Uterus (tissue), 2 donors: ENCODE data around the gene ST7.

Experiments
- CTCF ChIP-seq, 4 experiments: fragments of 200-600 bp in 2 of 4; fragments of 450-650 bp in 2 of 4; sonication (generic) in 2 of 4; IDR thresholded peaks; one replicate each; pipeline ENCODE4 v1.5.1; 2016 to 2019; ENCODE audit warnings: antibody characterized with exemption in 4 of 4, mild to moderate bottlenecking in 2 of 4, moderate library complexity in 1 of 4
- POLR2A ChIP-seq, 2 donors: fragments of 450-650 bp; IDR thresholded peaks; one replicate each; pipeline ENCODE4 v1.6.1; 2016; ENCODE audit warnings: antibody characterized with exemption in 2 of 2, mild to moderate bottlenecking in 1 of 2, moderate library complexity in 1 of 2

- no peak for TF ChIP-seq CTCF (IDR thresholded peaks at IDR 0.05)
- no peak for TF ChIP-seq POLR2A (IDR thresholded peaks at IDR 0.05)
Observed at GRCh38 chr7:116906391-116906790, 46.9 kb upstream of the ST7 start.
